ENCODE results near the gene CCDC38.
A peak's percentile ranks its signal among the peaks of the same experiment; 100 is the strongest.

The CCDC38 gene

GRCh38 chr12:95922231-95922630 lies 20.2 kb downstream of the CCDC38 start:
- no peaks in the 10 kb centered on the region for H3K36me3 ChIP-seq (ENCODE audit: insufficient read depth, low read length)

GRCh38 chr12:95919110-95919509 lies 23.3 kb downstream of the CCDC38 start:
- no peaks in the 10 kb centered on the region for H3K27me3 ChIP-seq (ENCODE audit: insufficient read depth, low read length)
- H3K79me2 ChIP-seq (ENCODE audit: insufficient read depth, low read length), result no peaks in the 10 kb centered on the region
- no peak overlapping the region for H3K4me3 ChIP-seq (ENCODE audit: low read depth, low read length, poor library complexity, severe bottlenecking)
- H3K9ac ChIP-seq (ENCODE audit: low read length), result no peak overlapping the region
- H3K9me3 ChIP-seq (ENCODE audit: low read length), result no peaks in the 10 kb centered on the region
- H4K20me1 ChIP-seq (ENCODE audit: insufficient read depth, low read length), result no peaks in the 10 kb centered on the region
- no peak for TF ChIP-seq EZH2 (IDR thresholded peaks at IDR 0.05; ENCODE audit: borderline replicate concordance, low read length)
- TF ChIP-seq CTCF (IDR thresholded peaks at IDR 0.05; ENCODE audit: low read length), result no peak
- H3K36me3 ChIP-seq (ENCODE audit: insufficient read depth, low read length), result no peaks in the 10 kb centered on the region
- H3F3A ChIP-seq (ENCODE audit: insufficient read depth, low read length), result no peaks in the 10 kb centered on the region
- no peak overlapping the region for H3K27ac ChIP-seq (ENCODE audit: low read depth, low read length, poor library complexity, severe bottlenecking)
- H3K4me2 ChIP-seq (ENCODE audit: low read length), result no peak overlapping the region
- no peaks in the 10 kb centered on the region for H3K9me2 ChIP-seq (ENCODE audit: low read depth, low read length)
- no peaks in the 10 kb centered on the region for H3K4me1 ChIP-seq (ENCODE audit: insufficient read depth, low read length, severe bottlenecking)
- no peak overlapping the region for H2AFZ ChIP-seq (ENCODE audit: low read length)

More at GRCh38 chr12:95922231-95922630, 20.2 kb downstream of the CCDC38 start:
- Histone ChIP-seq H4K20me1 (ENCODE audit: insufficient read depth, low read length) (no peaks in the 10 kb centered on the region), H2AFZ (ENCODE audit: low read length) (no peak overlapping the region), H3F3A (ENCODE audit: insufficient read depth, low read length) (no peaks in the 10 kb centered on the region), H3K4me1 (ENCODE audit: insufficient read depth, low read length, severe bottlenecking) (no peaks in the 10 kb centered on the region), H3K4me3 (ENCODE audit: low read depth, low read length, poor library complexity, severe bottlenecking) (no peak overlapping the region), H3K27ac (ENCODE audit: low read depth, low read length, poor library complexity, severe bottlenecking) (no peak overlapping the region), H3K9me2 (ENCODE audit: low read depth, low read length) (no peaks in the 10 kb centered on the region), H3K9me3 (ENCODE audit: low read length) (no peaks in the 10 kb centered on the region), H3K27me3 (ENCODE audit: insufficient read depth, low read length) (no peaks in the 10 kb centered on the region), H3K9ac (ENCODE audit: low read length) (no peak overlapping the region), H3K4me2 (ENCODE audit: low read length) (no peak overlapping the region), H3K79me2 (ENCODE audit: insufficient read depth, low read length) (no peaks in the 10 kb centered on the region)
- no peak for TF ChIP-seq CTCF (IDR thresholded peaks at IDR 0.05; ENCODE audit: low read length)
- TF ChIP-seq EZH2 (IDR thresholded peaks at IDR 0.05; ENCODE audit: borderline replicate concordance, low read length), result no peak

GRCh38 chr12:95918194-95918993 lies 24.0 kb downstream of the CCDC38 start:
- Histone ChIP-seq H3K79me2 (ENCODE audit: insufficient read depth, low read length) (no peaks in the 10 kb centered on the region), H4K20me1 (ENCODE audit: insufficient read depth, low read length) (no peaks in the 10 kb centered on the region), H2AFZ (ENCODE audit: low read length) (no peak overlapping the region), H3F3A (ENCODE audit: insufficient read depth, low read length) (no peaks in the 10 kb centered on the region), H3K9me3 (ENCODE audit: low read length) (no peaks in the 10 kb centered on the region), H3K4me1 (ENCODE audit: insufficient read depth, low read length, severe bottlenecking) (no peaks in the 10 kb centered on the region), H3K27me3 (ENCODE audit: insufficient read depth, low read length) (no peaks in the 10 kb centered on the region), H3K27ac (ENCODE audit: low read depth, low read length, poor library complexity, severe bottlenecking) (no peak overlapping the region), H3K9me2 (ENCODE audit: low read depth, low read length) (no peaks in the 10 kb centered on the region), H3K4me2 (ENCODE audit: low read length) (no peak overlapping the region), H3K9ac (ENCODE audit: low read length) (no peak overlapping the region), H3K36me3 (ENCODE audit: insufficient read depth, low read length) (no peaks in the 10 kb centered on the region), H3K4me3 (ENCODE audit: low read depth, low read length, poor library complexity, severe bottlenecking) (no peak overlapping the region)
- TF ChIP-seq CTCF (IDR thresholded peaks at IDR 0.05; ENCODE audit: low read length) (peak; percentile 87), EZH2 (IDR thresholded peaks at IDR 0.05; ENCODE audit: borderline replicate concordance, low read length) (no peak)
